ENCODE measurements around the gene PLB1. TPM values are rescaled to one million over a fixed set of nuclear protein-coding genes. Genes with fewer than 3 reads are reported as not detected.

The PLB1 gene
- total RNA-seq, 2 donors from 2014 or later = 19.2 to 29.6 TPM

DNA sequence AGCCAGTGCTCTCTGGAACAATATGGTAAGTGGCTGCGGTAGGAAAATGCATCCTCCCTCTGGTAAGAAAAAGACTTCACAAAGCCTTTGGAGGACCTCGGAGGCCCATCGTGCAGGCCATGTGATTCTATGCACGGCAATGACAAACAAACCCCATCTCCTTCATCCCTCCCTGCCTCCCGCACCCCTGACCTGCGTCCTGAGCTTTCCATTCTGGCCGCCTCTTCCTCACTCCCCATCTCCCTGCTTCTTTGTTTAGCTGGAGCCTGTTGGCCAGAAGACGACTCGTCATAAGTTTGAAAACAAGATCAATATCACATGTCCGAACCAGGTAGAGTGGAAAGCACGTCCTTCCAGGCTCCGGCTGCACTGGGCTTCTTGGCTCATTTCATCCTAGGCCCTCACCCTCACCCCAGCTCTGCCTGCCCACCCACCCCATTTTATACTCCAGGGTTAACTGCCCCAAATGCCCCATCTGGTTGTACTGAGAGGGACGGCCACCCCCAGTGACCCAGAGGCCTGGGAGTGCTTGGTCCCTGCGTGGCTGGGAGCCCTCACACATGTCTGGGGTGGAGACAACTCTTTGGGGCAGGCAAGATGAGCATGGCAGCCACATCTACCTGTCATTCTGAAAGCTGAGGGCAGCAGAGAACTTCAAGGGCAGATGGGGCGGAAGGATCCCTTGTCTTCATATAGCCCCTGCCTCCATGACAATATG is 94.0 kb downstream of the PLB1 start:
- ATAC-seq (ENCODE audit: insufficient number of reproducible peaks, low FRiP score, low read depth) = no peak
- H3K36me3 ChIP-seq = no peaks in the 10 kb centered on the region
- H3K27me3 ChIP-seq (replicated peaks; ENCODE audit: insufficient read depth) = no peaks in the 10 kb centered on the region
- H3K9me3 ChIP-seq = no peaks in the 10 kb centered on the region
- no peak for DNase-seq (ENCODE audit: low spot score)
- TF ChIP-seq, protein P1, sequence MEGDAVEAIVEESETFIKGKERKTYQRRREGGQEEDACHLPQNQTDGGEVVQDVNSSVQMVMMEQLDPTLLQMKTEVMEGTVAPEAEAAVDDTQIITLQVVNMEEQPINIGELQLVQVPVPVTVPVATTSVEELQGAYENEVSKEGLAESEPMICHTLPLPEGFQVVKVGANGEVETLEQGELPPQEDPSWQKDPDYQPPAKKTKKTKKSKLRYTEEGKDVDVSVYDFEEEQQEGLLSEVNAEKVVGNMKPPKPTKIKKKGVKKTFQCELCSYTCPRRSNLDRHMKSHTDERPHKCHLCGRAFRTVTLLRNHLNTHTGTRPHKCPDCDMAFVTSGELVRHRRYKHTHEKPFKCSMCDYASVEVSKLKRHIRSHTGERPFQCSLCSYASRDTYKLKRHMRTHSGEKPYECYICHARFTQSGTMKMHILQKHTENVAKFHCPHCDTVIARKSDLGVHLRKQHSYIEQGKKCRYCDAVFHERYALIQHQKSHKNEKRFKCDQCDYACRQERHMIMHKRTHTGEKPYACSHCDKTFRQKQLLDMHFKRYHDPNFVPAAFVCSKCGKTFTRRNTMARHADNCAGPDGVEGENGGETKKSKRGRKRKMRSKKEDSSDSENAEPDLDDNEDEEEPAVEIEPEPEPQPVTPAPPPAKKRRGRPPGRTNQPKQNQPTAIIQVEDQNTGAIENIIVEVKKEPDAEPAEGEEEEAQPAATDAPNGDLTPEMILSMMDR (IDR thresholded peaks at IDR 0.05) = no peak
- no peak overlapping the region for H3K27ac ChIP-seq
- peaks cover 10 to 20% of the 10 kb centered on the region in 2 donors for H3K4me1 ChIP-seq (ENCODE audit: control insufficient read depth in 1 of 2, low read depth in 2 of 2)
- H3K4me3 ChIP-seq = no peak overlapping the region

DNA sequence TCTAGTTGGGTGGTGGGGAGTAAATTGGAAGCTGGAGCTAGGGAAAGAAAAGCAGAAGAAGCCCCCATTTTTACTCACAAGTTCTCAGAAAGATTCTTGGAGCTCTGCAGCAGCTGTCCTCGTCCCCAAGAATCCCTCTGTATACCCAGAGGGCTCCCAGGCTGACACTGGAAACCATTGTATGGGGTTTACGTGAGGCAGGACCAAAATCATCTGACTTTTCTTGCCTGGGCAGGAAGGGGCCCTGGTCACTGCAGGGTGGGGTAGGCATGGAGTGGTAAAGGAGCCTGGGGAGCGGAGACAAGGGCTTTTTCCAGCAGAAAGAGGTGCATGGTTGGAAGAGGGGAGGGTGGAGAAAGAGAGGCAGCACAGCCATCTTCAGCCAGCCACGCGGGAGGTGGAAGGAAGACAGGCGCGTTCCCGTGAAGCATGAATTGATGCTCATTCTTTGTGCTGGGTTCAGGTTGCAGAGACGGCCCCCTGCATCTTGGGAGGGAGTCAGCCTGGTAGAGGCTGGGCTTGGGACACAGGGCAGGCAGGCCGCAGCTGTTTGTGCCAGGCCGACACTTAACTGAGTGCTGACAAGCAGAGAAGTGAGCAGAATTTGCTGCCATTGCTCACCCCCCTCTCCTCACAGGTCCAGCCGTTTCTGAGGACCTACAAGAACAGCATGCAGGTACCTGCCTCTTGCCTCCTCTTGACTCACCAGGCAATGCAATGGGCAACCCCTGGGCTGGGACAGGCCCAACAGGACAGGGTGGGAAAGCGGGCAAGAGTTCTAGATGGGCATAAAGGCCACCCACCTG is 94.8 kb downstream of the PLB1 start:
- no peak overlapping the region for H3K27ac ChIP-seq

DNA sequence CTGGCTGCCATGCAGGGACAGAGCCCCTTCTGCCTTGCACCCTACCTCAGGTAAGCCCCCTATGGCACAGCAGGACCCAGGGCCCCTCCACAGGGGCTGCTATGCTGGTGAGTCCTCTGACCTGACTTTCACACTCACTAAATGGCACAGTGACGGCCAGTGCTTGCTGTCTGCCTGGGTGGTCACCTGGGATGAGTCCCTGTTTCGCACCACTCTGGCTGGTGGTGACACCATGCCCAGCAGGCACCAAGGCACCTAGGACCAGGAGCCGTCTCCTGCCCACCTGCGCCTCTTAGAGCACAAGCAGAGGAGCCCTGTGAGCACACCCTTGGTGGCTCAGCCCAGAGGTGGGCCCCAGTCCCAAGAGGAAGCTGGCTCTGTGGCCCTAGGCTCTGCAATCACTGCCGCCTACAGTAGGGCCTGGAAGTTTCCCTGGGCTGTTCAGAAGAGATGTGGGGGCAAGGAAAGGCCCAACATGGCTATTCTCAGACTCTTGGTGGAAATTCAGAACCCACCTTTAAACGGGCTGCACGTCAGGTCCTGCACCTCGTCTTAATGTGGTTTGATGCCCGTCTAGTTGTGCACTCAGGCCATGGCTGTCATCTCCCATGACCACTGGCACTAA is 96.0 kb downstream of the PLB1 start:
- DNase-seq (ENCODE audit: low spot score) = no peak
- no peak for ATAC-seq (ENCODE audit: insufficient number of reproducible peaks, low FRiP score, low read depth)
- TF ChIP-seq, protein P1 (IDR thresholded peaks at IDR 0.05) = no peak

More for the DNA sequence above, 94.8 kb downstream of the PLB1 start:
- H3K27me3 ChIP-seq (replicated peaks; ENCODE audit: insufficient read depth) = no peaks in the 10 kb centered on the region
- H3K4me3 ChIP-seq = no peak overlapping the region
- TF ChIP-seq, protein P1 (IDR thresholded peaks at IDR 0.05) = no peak
- no peak for ATAC-seq (ENCODE audit: insufficient number of reproducible peaks, low FRiP score, low read depth)
- peaks cover 10 to 27% of the 10 kb centered on the region in 2 donors for H3K4me1 ChIP-seq (ENCODE audit: control insufficient read depth in 1 of 2, low read depth in 2 of 2)
- no peaks in the 10 kb centered on the region for H3K9me3 ChIP-seq
- DNase-seq (ENCODE audit: low spot score) = no peak
- no peaks in the 10 kb centered on the region for H3K36me3 ChIP-seq

DNA sequence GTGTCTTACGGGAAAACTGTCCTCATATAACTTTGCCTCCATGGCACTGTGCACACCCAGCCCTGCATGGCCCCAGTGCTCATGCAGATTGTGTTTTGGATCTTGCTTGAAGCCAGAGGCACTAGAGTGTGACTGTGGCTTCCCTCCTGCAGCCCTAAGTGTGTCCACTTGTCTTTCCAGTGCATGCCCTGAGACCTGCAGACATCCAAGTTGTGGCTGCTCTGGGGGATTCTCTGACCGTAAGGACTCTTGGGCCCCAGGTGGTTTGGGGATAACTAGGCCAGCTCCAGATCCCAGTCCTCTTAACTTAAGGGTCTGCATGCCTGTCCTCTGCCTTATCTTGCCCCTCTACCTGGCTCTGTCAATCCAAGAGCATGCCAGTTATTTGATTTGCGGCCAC is 96.6 kb downstream of the PLB1 start:
- TF ChIP-seq, protein P1 (IDR thresholded peaks at IDR 0.05) = no peak
- no peak for DNase-seq (ENCODE audit: low spot score)
- ATAC-seq (ENCODE audit: insufficient number of reproducible peaks, low FRiP score, low read depth) = no peak
- Histone ChIP-seq H3K36me3 (no peaks in the 10 kb centered on the region), H3K27ac (no peak overlapping the region), H3K4me3 (no peak overlapping the region), H3K27me3 (replicated peaks; ENCODE audit: insufficient read depth) (no peaks in the 10 kb centered on the region), H3K4me1 (ENCODE audit: control insufficient read depth in 1 of 2, low read depth in 2 of 2) (peaks cover 16 to 44% of the 10 kb centered on the region in 2 donors), H3K9me3 (no peaks in the 10 kb centered on the region)

More for the DNA sequence above, 96.0 kb downstream of the PLB1 start:
- no peak overlapping the region for H3K4me3 ChIP-seq
- no peaks in the 10 kb centered on the region for H3K27me3 ChIP-seq (replicated peaks; ENCODE audit: insufficient read depth)
- no peak overlapping the region for H3K27ac ChIP-seq
- no peaks in the 10 kb centered on the region for H3K36me3 ChIP-seq
- H3K4me1 ChIP-seq (ENCODE audit: control insufficient read depth in 1 of 2, low read depth in 2 of 2) = peaks cover 16 to 38% of the 10 kb centered on the region in 2 donors
- H3K9me3 ChIP-seq = no peaks in the 10 kb centered on the region

All from thoracic aorta (tissue), 2 donors.